Kidney (tissue), 14 donors: ENCODE data around the gene KIF15. TPM values are rescaled to one million over a fixed set of nuclear protein-coding genes. Genes with fewer than 3 reads are reported as not detected.

ENCODE experiments used
- DNase-seq, 5 donors: peaks; one replicate each; pipeline ENCODE4 v3.0.0-alpha.2; 2013 to 2020
- FAIRE-seq: peaks from 2 replicates; lab custom pipeline; 2012; peaks lifted over from hg19 to GRCh38; lab: Jason Lieb, UNC
- H3K27ac ChIP-seq, 2 donors: one replicate each; pipeline ENCODE4 v1.7.0; 2013; ENCODE audit warnings: low read depth in 2 of 2, low read length in 2 of 2, inconsistent platforms in 1 of 2
- H3K27me3 ChIP-seq: one replicate; pipeline ENCODE4 v1.7.1; 2013; ENCODE audit warnings: low read length, inconsistent platforms; ENCODE audit not compliant: control insufficient read depth, insufficient read depth
- H3K36me3 ChIP-seq, 3 donors: one replicate each; pipeline versions ENCODE4 v1.7.0 to v1.7.1; 2013; ENCODE audit warnings: low read length in 3 of 3, control low read depth in 1 of 3, inconsistent platforms in 1 of 3; ENCODE audit not compliant: insufficient read depth in 3 of 3, control insufficient read depth in 2 of 3
- H3K4me1 ChIP-seq, 3 donors: one replicate each; pipeline versions ENCODE4 v1.7.0 to v1.7.1; 2013; ENCODE audit warnings: low read length in 3 of 3, inconsistent platforms in 1 of 3, low read depth in 1 of 3; ENCODE audit not compliant: control insufficient read depth in 2 of 3, insufficient read depth in 2 of 3
- H3K4me3 ChIP-seq, 3 donors: one replicate each; pipeline versions ENCODE4 v1.7.0 to v1.8.1; 2013; ENCODE audit warnings: low read length in 3 of 3, control low read depth in 1 of 3, inconsistent platforms in 1 of 3
- H3K9ac ChIP-seq, 3 donors: one replicate each; pipeline versions ENCODE4 v1.7.0 to v1.7.1; 2013; ENCODE audit warnings: low read length in 3 of 3, control low read depth in 1 of 3, inconsistent platforms in 1 of 3
- H3K9me3 ChIP-seq, 3 donors: one replicate each; pipeline versions ENCODE4 v1.7.0 to v1.7.1; 2013; ENCODE audit warnings: low read length in 3 of 3, control low read depth in 1 of 3, inconsistent platforms in 1 of 3; ENCODE audit not compliant: control insufficient read depth in 2 of 3, insufficient read depth in 1 of 3
- CTCF ChIP-seq: IDR thresholded peaks from 3 replicates; pipeline ENCODE4 v1.5.1; 2012; ENCODE audit warnings: mild to moderate bottlenecking, moderate library complexity, borderline replicate concordance; ENCODE audit not compliant: insufficient read depth; ENCODE audit errors: extremely low read depth
- intact Hi-C: fragments of 100-400 bp; cut with DNase I; formaldehyde crosslinking; loops from one replicate; pipeline ENCODE4 v1.11.1; 2022
- polyA plus RNA-seq: library from polyadenylated mRNA; stranded (reverse); fragments of 350-450 nt; fragmentation: Illumina TruSeq; extraction: RNeasy Lipid Tissue Mini Kit (QIAGEN cat#74804); gene quantifications from one replicate; pipeline ENCODE4 v1.2.3, GENCODE V29; 2014; ENCODE audit warnings: low read depth, low replicate concordance; ENCODE audit not compliant: insufficient read depth
- total RNA-seq: library from RNA; stranded (reverse); fragmentation: NEBNext Ultra II Directional; extraction: Animal tissue kit (Norgen Biotek cat#: 25700); gene quantifications from one replicate; pipeline ENCODE4 v1.2.1, GENCODE V29; 2021
- donor health status: control.
- donor health status: control.
- donor health status: control.
- donor health status: control.
- donor health status: control.
- donor health status: DM: yes; HTN: yes; CAD: no.
- donor health status: Normal renal cell carcinoma (clear cell type).

The KIF15 gene
- total and polyA plus RNA-seq, 2 donors from 2014 or later = 0.32 to 0.72 TPM

GRCh38 chr3:44772099-44772442 is 10.5 kb downstream of the KIF15 start:
- Histone ChIP-seq H3K4me3 (no peak overlapping the region), H3K27me3 (no peaks in the 10 kb centered on the region), H3K4me1 (no peaks in the 10 kb centered on the region), H3K27ac (no peak overlapping the region), H3K36me3 (no peaks in the 10 kb centered on the region), H3K9ac (no peak overlapping the region), H3K9me3 (peaks cover 0 to 10% (median 0%) of the 10 kb centered on the region in 3 donors)
- intact Hi-C loops = no loop called here
- no peak for TF ChIP-seq CTCF
- FAIRE-seq = no peak
- no peak for DNase-seq

- TF ChIP-seq CTCF = no peak
- H3K27me3 ChIP-seq = no peaks in the 10 kb centered on the region
- no peaks in the 10 kb centered on the region for H3K9me3 ChIP-seq
- no peak overlapping the region for H3K27ac ChIP-seq
- H3K9ac ChIP-seq = no peak overlapping the region
- FAIRE-seq (no peak), DNase-seq (no peak)
- H3K4me3 ChIP-seq = no peak overlapping the region
- H3K36me3 ChIP-seq = no peaks in the 10 kb centered on the region
- intact Hi-C loops = no loop called here
- H3K4me1 ChIP-seq = no peaks in the 10 kb centered on the region
Measured at GRCh38 chr3:44782891-44783290, 21.3 kb downstream of the KIF15 start.

- TF ChIP-seq CTCF = no peak
- DNase-seq (no peak), FAIRE-seq (no peak)
- H3K4me3 ChIP-seq = no peak overlapping the region
- H3K9ac ChIP-seq = no peak overlapping the region
- H3K4me1 ChIP-seq = no peaks in the 10 kb centered on the region
- H3K36me3 ChIP-seq = no peaks in the 10 kb centered on the region
- intact Hi-C loops = no loop called here
- no peak overlapping the region for H3K27ac ChIP-seq
- H3K27me3 ChIP-seq = no peaks in the 10 kb centered on the region
- no peaks in the 10 kb centered on the region for H3K9me3 ChIP-seq
Measured at GRCh38 chr3:44795197-44795596, 33.6 kb downstream of the KIF15 start.

- no peaks in the 10 kb centered on the region for H3K4me1 ChIP-seq
- no peak overlapping the region for H3K4me3 ChIP-seq
- no peaks in the 10 kb centered on the region for H3K36me3 ChIP-seq
- no peak overlapping the region for H3K9ac ChIP-seq
- intact Hi-C loops = no loop called here
- H3K27me3 ChIP-seq = no peaks in the 10 kb centered on the region
- no peak for DNase-seq
- no peak overlapping the region for H3K27ac ChIP-seq
- FAIRE-seq = no peak
- TF ChIP-seq CTCF = no peak
- H3K9me3 ChIP-seq = no peaks in the 10 kb centered on the region
Measured at GRCh38 chr3:44802011-44802410, 40.4 kb downstream of the KIF15 start.
